Skin of body (tissue), 2 donors: Measurements from ENCODE around the gene PALMD. TPM values are rescaled to one million over a fixed set of nuclear protein-coding genes. Genes with fewer than 3 reads are reported as not detected.

Source experiments
- DNase-seq: peaks from one replicate; lab custom pipeline; 2025; lab: John Stamatoyannopoulos, UW
- total RNA-seq: library from RNA; depleted of rRNA; stranded (reverse); fragments of >200 nt; gene quantifications from one replicate; pipeline ENCODE4 v1.2.3, GENCODE V29; 2014

PALMD gene
- total RNA-seq, 1 donor from 2014 or later, result 58.0 TPM

GRCh38 chr1:99634971-99635624 lies 10.8 kb upstream of the PALMD start:
- no peak for DNase-seq

DNA sequence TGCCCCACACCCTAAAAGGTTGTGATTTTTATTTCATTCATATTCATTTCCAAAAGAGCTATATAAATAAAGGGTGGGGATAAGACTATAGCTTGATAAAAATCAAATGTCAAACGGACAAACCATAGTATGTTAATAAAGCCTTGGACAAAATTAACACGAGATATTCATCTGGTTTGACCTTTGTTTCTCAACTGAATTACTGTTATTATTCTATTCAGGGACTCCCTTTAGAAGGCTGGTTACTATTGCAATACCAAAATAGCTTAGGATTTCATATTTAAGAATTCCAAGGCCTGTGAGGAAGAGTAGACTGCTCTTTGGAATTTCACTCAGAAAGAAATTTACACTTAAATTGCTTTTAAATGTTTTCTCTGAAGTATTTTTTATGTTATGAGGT lies 10.2 kb upstream of the PALMD start:
- no peak for DNase-seq

DNA sequence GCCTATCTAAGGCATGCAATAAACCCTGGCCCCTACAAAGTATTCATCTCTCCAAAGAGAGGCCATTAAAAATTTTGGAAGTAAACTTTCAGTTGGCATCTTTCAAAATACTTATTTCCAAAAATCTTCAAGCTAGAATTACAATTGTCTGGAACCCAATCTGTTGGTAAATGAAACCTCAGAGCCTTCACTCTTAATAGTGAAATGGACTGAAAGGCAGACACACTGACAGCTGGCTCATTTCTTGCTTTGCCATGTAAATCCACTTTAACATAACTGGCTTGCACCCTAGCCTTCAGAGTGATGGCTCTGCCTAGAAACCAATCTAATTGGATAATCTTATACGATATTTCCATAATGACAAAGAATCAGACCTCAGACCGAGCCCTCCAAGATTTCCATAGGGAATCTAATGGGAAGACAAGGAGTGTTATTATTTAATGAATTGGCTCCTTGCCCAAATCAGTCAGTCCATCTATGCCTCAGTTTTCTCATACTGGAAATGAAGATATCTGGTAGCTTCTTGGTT lies 9.2 kb upstream of the PALMD start:
- no peak for DNase-seq

DNA sequence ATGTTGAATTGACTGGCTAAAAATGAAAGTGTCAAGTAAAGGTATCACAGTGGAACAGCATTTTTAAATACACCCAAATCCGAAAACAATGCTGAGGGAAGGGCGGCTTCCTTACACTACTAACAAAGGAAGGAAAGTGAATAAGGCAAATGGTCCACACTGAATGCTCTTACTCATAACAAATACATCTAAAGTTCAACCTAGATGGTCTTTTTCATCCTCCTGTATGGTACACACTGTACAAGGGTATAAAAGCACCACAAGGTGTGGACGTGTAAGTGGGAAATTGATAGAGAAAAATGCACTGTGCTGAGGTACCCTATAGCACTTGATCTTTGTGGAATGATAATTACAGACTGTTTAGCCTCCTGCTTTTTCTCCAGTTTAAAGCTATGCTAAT lies 7.1 kb upstream of the PALMD start:
- DNase-seq, result no peak

- DNase-seq, result no peak
Observed at GRCh38 chr1:99639408-99639807, 6.5 kb upstream of the PALMD start.

GRCh38 chr1:99639945-99640344 lies 6.0 kb upstream of the PALMD start:
- no peak for DNase-seq

GRCh38 chr1:99640672-99641071 lies 5.2 kb upstream of the PALMD start:
- no peak for DNase-seq

- DNase-seq, result no peak
Observed at GRCh38 chr1:99641558-99641957, 4.4 kb upstream of the PALMD start.

GRCh38 chr1:99642053-99642452 lies 3.9 kb upstream of the PALMD start:
- no peak for DNase-seq

DNA sequence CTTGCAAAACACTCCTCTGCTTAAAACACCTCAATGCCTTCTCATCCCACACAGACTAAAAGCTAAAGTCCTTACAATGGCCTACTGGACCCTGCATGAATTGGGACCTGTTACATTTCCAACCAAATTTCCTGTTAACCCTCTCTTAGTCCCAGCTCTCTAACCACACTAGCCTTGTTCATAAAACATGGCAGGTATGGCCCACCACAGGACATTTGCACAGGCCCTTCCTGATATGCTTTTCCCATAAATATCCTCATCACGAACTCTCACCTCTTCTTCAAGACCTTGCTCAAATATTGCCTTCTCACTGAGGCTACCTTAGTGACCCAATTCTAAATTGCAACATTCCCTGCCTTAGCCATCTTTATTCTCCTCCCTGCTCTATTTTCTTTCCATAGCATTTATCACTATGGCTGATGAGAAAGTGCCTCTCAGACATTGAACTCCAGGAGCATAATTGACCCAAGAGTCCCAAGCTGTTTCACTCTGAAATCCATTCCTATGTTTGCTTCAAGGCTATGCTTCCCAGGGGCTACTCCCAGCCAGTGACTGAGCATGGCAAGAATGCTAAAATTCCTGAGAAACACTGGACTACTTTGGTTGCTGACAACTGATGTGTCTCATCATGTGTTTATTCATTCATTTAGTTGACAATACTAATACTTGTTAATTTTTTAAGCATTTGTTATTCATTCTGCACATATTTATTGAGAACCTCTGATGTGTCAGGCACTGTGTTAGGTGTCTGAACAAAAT lies 2.7 kb upstream of the PALMD start:
- no peak for DNase-seq

- no peak for DNase-seq
Observed at GRCh38 chr1:99644279-99645004, 1.5 kb upstream of the PALMD start.

GRCh38 chr1:99645203-99645602 lies 710 bp upstream of the PALMD start:
- DNase-seq, result no peak

DNA sequence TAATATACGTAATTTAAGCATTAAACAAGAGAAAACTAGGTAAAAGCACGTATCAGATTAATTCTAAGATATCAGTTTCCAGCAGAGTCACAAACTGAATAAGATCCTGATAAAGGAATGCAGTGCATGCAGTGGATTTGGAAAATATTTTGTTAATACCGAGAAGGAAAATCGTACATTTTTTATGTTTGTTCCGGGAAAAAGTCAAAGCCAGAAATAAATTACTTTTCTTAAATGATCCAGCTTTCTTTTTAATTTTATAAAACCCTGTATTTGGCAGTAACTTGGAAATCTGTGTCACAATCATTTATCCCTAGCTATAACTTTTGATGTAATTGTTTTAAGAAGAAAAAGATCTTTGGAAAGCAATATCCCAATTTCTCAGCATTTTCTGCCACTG lies 955 bp downstream of the PALMD start:
- DNase-seq, result no peak

DNA sequence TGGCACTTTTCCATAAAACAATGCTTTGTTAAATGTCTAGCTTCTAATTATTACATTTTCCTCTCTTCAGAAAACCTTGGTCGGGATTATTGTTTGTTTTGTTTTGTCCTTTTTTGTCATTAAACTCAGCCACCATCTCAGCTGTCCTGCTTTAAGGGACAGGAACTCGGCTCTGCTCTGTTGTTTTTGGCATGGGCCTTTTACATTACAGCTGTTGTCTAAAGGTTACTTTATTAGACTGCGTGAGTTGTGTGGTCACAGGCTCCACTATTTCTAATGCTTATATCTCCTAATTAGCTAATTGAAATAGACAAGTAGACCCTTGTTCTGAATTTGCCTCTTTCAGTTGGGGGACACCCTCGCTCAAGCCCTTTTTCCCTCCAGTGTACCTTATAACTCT lies 1.6 kb downstream of the PALMD start:
- DNase-seq, result no peak

DNA sequence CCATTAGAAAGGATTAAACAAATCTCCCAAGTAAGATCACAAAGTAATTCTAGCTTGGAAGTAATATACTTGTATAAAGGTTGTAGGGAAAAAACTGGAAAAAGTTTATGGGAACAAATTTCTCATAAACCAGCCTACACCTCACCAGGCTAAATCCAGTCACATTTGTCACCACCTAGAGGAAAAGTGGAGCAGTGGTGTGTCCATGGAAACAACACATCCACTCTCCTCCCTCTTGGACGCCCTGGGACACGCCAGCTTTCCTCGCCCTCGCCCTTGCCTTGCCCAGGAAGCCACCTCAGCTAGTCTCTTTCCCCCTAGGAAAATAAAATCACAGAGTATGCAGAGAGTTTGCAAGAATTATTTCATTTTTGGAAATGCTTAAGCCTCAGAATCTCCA lies 2.2 kb downstream of the PALMD start:
- DNase-seq, result no peak

DNA sequence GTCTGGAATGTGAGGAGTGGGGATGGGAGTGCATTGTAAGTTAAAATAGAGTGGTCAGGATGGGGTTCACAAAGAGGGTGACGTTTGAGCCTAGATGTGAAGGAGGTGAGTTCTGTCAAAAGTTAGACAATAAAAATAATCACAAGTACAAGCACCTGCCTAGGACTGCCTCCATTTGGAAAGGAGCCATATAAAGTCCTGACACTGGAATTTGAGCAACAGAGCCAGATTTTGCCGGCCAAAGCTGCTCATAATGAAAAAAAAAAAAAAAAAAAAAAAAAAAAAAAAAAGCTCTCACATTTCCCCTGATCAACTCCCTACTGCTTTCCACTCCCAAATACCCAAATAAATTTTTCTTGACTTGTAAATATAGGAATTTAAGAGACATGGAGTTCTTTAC lies 4.1 kb downstream of the PALMD start:
- DNase-seq, result no peak

GRCh38 chr1:99650773-99651437 lies 5.0 kb downstream of the PALMD start:
- no peak for DNase-seq

GRCh38 chr1:99652881-99653281 lies 7.0 kb downstream of the PALMD start:
- no peak for DNase-seq

GRCh38 chr1:99655376-99655775 lies 9.5 kb downstream of the PALMD start:
- DNase-seq, result no peak

GRCh38 chr1:99656701-99657100 lies 10.8 kb downstream of the PALMD start:
- DNase-seq, result no peak

DNA sequence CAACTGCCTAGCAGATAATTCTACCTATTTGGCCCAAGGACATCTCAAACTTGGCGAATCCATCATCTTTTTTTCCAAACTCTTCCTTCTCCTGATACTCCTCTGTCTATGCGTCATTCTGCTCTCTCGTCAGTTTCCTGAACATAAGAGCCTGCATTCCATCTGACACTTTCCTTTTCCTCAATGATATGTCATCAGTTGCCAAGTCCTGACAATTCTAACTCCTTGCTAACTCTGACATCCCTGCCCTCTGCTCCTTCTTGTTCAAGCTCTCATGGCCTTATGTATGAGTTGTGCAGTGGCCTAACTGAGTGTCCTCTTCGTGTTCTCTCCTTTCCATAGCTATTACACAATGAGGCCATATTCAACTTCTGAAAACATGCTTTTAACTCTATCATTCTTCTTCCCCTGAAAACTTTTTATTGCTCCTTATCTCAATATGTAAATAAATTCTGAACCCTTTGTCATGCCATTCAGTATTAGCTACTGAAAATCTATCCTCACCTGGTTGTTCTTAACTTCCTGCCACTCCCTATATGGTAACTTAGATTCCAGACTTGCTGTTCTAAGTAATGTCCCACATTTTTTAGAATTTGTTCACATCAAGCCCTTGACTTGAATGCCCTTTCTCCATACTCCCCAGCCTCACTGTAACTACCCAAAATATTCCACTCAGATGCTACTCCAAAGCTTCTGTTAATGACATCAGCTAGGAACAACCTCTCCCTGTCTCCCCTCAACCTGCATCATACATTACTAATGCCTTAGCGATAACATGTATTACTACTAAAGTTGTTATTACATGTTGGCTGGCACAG lies 11.5 kb downstream of the PALMD start:
- DNase-seq, result no peak
